Amniotic stem cell (primary cell): ENCODE data around the gene HPRT1.

Source experiments
- DNase-seq: peaks from one replicate; lab custom pipeline; 2025; lab: John Stamatoyannopoulos, UW

The HPRT1 gene

DNA sequence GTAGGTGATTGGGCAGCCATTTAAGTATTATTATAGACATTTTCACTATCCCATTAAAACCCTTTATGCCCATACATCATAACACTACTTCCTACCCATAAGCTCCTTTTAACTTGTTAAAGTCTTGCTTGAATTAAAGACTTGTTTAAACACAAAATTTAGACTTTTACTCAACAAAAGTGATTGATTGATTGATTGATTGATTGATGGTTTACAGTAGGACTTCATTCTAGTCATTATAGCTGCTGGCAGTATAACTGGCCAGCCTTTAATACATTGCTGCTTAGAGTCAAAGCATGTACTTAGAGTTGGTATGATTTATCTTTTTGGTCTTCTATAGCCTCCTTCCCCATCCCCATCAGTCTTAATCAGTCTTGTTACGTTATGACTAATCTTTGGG lies 16.3 kb downstream of the HPRT1 start:
- no peak for DNase-seq

- DNase-seq, result no peak
Observed at GRCh38 chrX:134478374-134478773, 18.4 kb downstream of the HPRT1 start.

DNA sequence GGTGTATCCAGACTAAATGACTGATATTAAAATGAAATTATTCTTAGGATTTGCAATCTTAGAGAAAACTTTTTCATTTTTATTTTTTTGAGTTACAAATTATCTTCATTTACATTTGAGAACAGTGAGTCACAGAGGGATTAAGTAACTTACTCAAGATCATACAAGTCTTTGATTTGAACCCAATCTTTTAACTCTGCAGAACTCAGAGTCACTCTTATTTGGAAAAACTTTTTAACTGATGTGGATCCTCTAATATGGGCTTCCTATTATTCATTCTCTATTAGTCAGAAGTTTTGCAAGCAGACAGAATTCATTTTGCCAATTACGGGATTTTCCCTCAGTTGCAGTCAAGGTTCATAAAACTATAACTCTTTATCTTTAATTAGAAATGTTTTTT lies 20.1 kb downstream of the HPRT1 start:
- no peak for DNase-seq

- DNase-seq, result no peak
Observed at GRCh38 chrX:134481339-134481738, 21.4 kb downstream of the HPRT1 start.

DNA sequence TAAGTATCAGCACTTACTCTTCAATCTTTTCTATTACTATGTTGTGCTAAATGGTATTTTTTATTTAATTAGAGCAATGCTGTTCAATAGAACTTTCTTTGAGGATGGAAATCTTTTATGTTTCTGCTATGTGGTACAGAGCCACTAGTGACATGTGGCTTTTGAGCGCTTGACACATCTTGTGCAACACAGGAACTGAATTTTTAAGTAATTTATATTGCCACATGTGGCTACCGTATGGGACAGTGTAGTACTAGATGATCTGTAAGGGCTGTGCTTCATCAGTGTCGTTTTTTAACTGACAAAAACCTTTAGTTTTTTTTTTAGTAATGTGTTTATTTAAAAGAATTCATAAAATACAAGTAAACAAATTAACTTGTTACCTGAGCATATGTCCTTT lies 22.4 kb downstream of the HPRT1 start:
- no peak for DNase-seq

- DNase-seq, result no peak
Observed at GRCh38 chrX:134484039-134484438, 24.1 kb downstream of the HPRT1 start.

GRCh38 chrX:134501941-134502340 lies 42.0 kb downstream of the HPRT1 start:
- no peak for DNase-seq

DNA sequence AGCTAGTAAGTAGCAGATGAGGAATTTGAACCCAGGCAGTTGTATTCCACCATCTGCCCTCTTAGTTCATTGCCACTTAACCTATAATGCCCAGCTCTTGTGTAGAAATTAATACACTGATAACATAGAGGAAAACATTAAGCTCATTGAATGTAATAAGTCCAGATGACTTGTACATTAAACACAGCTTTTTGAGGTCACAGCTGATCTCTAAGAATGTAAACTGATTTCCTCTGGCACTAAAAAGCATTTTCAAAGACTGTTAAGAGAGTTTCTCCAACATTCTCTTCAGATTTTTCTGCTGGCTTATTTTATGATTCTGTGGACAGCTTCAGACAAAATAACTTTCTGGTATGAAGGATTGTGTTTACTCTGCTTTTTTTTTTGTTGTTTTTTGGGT lies 42.7 kb downstream of the HPRT1 start:
- no peak for DNase-seq

GRCh38 chrX:134512566-134512965 lies 52.6 kb downstream of the HPRT1 start:
- peak; percentile 20 for DNase-seq

DNA sequence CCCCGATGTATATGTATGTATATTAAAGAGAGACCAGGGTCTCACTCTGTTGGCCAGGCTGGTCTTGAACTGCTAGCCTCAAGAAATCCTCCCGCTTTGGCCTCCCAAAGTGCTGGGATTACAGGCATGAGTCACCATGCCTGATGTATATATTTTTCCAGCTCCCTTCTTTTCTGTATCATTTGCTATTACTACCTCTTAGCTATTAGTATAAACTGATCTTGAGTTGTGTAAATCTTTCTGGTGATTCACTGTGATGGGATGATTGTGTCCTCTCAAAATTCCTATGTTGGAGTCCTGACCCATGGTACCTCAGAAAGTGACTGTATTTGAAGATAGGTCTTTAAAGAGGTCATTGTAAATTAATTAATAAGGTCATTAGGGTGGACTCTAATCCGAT lies 53.1 kb downstream of the HPRT1 start:
- no peak for DNase-seq

DNA sequence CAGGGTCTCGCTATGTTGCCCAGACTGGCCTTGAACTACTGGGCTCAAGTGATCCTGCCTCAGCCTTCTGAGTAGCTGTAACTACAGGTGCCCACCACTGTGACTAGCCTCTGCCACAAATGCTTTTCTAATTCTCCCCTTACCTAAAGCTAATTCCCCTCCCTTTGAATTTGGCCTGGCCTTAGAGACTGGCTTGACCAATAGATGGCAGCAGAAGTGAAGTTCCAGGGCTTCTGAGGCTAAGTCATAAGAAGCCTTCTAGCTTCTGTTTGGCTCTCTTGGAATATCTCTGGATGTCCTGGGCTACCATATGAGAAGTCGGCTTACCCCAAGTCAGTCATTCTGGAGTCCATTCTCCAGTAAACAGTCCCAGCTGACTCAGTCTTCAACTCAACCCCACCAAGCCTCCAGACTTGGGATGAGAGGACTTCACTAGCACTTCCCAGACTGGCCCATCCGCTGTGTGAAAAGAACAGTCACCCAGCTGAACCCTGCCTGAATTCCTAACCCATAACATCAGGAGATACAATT lies 61.0 kb downstream of the HPRT1 start:
- DNase-seq, result peak; percentile 39

- DNase-seq, result no peak
Observed at GRCh38 chrX:134524181-134524580, 64.2 kb downstream of the HPRT1 start.

- no peak for DNase-seq
Observed at GRCh38 chrX:134525086-134525792, 65.3 kb downstream of the HPRT1 start.

- DNase-seq, result no peak
Observed at GRCh38 chrX:134526399-134526798, 66.4 kb downstream of the HPRT1 start.

- no peak for DNase-seq
Observed at GRCh38 chrX:134528960-134529359, 69.0 kb downstream of the HPRT1 start.

GRCh38 chrX:134529481-134529880 lies 69.5 kb downstream of the HPRT1 start:
- no peak for DNase-seq

DNA sequence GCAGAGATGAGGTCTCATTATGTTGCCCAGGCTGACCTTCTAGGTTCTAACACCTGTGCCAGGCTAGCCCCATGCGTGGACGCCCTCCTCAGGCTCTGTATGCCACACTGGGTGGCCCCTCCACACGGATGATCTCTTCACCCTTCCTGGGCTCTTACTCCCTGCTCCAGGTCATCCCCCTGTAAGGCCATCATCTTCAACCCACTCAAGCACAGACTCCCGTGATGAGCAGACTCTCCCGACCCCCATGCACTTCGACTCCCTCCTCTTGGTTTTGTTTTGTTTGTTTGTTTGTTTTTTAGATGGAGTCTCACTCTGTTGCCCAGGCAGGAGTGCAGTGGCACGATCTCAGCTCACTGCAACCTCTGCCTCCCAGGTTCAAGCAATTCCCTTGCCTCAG lies 70.9 kb downstream of the HPRT1 start:
- no peak for DNase-seq

DNA sequence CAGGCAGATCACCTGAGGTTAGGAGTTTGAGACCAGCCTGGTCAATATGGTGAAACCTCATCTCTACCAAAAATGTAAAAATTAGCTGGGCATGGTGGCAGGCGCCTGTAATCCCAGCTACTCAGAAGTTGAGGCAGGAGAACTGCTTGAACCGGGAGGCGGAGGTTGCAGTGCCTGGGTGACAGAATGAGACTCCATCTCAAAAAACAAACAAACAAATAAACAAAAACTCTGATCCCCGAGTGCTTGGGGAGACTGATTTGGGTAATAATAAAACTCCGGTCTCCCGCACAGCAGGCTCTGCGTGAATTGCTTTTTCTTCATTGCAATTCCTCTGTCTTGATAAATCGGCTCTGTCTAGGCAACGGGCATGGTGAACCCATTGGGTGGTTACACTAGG lies 73.4 kb downstream of the HPRT1 start:
- no peak for DNase-seq

DNA sequence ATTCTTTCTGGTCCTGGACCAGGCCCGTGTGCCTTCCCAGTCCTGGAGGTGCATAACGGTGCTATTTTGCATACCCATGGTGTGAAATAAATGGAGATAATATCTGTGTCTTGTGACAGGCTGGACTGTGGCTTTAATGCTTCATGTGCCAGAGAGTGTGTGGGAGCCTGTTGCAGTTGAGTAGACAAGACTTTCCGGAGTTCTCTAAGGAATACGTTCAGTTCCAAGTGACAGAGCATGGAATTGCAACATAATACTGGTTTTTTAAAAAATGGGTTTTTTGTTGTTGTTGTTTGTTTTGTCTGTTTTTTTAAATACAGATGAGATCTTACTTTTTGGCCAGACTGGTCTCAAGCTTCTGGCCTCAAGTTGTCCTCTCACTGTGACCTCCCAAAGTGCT lies 74.0 kb downstream of the HPRT1 start:
- DNase-seq, result no peak

DNA sequence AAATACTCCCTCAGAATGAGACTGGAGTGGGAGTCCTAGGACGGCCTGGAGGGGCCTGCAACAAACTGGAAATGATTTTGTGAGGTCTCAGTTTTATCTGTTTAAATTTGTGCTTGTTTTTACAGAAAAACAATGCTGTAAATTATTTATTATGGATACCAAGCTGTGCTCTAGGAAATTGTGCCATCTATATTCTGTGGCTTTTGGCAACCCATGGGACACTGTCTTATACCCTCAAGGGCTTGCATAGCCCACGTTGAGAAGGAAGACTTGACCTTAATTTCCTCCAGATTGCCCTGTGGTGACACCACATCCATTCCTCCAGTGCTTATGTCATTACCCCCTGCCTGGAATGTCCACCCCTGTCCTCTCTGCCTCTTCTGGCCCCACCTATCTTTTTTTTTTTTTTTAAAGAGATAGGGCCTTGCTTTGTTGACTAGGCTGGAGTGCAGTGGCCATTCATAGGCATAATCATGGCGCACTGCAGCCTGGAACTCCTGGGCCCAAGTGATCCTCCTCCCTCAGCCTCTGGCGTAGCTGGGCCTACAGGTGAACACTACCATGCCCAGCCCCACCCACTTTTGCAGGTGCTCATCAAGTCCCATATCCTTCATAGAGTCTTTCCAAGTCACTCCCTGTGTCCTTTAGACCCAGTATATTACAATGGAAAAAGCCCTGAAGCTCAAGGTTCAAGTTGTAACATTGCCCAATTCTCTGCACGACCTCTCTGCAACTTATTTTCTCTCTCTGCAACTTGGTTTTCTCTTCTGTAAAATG lies 77.4 kb downstream of the HPRT1 start:
- DNase-seq, result no peak

DNA sequence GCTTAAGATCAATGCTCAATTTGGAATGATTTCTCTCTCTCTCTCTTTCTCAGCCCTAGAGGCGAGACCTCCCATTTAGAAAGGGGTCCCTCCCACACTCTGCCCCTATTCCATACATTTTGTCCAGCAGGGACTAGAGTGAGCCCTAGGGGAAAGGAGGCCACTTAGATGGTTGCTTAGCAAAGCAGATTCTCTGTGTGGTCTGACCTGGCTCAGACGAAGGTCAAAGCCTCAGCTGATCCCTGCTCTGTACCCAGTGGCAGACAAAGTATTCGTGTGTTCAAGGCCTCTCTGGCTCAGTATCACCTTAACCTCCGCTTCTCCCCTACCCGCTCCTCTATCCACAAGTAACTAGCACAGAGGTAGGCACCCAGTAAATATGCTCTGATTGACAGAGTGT lies 78.4 kb downstream of the HPRT1 start:
- no peak for DNase-seq

- DNase-seq, result no peak
Observed at GRCh38 chrX:134541906-134542305, 81.9 kb downstream of the HPRT1 start.

DNA sequence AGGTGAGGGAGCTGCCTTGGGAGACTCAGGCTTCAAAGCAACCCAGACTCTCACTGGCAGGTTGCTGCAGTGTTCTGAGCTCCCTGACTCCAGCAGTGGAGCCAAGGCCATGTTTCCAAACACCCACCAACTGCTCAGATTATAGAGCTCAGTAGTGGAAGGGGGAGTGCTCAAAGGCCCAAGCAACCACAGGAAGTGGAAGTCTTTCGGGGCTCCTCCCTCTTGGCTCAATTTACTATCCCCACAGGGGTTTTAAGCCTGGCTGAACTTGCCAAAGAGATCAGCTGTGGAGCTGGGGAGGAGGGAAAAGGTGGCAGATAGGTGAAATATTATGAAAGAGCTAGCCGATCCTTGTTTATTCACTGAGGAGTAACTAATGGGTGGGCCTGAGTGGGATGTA lies 82.5 kb downstream of the HPRT1 start:
- no peak for DNase-seq

DNA sequence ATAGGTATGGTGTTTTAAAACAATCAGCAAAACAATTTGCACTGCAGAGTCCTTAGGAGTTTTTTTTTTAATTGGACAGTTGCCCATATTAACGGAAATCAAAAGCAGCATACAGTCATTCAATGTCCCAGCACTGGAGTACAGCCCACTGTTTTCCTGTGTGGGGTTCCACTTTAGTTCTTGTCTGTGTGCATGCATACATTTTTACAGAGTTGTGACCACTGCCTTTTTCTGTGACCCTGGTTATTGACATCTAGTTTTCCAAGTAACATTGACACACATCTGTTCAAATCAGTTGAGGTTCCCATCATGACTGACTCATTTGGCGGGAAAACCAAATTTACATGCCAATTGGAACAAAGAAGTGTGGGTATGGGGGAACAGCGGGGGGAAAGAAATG lies 83.3 kb downstream of the HPRT1 start:
- no peak for DNase-seq
